ENCODE measurements around the gene TRPM2. TPM values are rescaled to one million over a fixed set of nuclear protein-coding genes. Genes with fewer than 3 reads are reported as not detected.

Gene TRPM2
- total and polyA plus RNA-seq, 2 of the 8 experiments (the other 6 are each of a cell fraction or from before 2014, with no cell fraction given) = 0.27 to 0.28 TPM

GRCh38 chr21:44330698-44331097, 22.7 kb upstream of the TRPM2 start:
- Histone ChIP-seq H3K9me3 (ENCODE audit: insufficient read depth in 2 of 2, low read depth in 1 of 2, low read length in 1 of 2) (no peaks in the 10 kb centered on the region), H4K8ac (ENCODE audit: extremely low read depth, insufficient read depth, low read length) (no peak overlapping the region), H3K4ac (replicated peaks; ENCODE audit: insufficient read length, low read depth, low read length) (no peak overlapping the region), H3K23me2 (ENCODE audit: low read depth, low read length) (no peaks in the 10 kb centered on the region), H3K9ac (replicated peaks in 1 of 4; ENCODE audit: extremely low read depth in 1 of 4, low read depth in 3 of 4, low read length in 3 of 4) (no peak overlapping the region), H3K27me3 (replicated peaks in 1 of 4; ENCODE audit: control insufficient read depth in 3 of 4, extremely low read depth in 1 of 4, insufficient read depth in 3 of 4, low read length in 3 of 4) (no peaks in the 10 kb centered on the region), H4K5ac (ENCODE audit: insufficient read length, low read depth, low read length) (no peak overlapping the region), H2BK12ac (ENCODE audit: low read depth, low read length) (no peak overlapping the region), H3K27ac (ENCODE audit: low read depth, low read length) (no peak overlapping the region), H3K56ac (replicated peaks; ENCODE audit: insufficient read length, low read depth, low read length) (no peak overlapping the region), H3K79me1 (ENCODE audit: low read depth, low read length) (no peaks in the 10 kb centered on the region), H3K14ac (ENCODE audit: insufficient read length) (no peak overlapping the region), H4K91ac (replicated peaks; ENCODE audit: insufficient read length, low read length) (no peak overlapping the region), H2BK120ac (replicated peaks; ENCODE audit: low read depth, low read length) (no peak overlapping the region), H2AFZ (ENCODE audit: low read length) (no peak overlapping the region), H4K20me1 (replicated peaks in 1 of 2; ENCODE audit: control insufficient read depth in 1 of 2, insufficient read depth in 2 of 2, low read length in 2 of 2) (peaks cover 0 to 6% of the 10 kb centered on the region in 2 experiments), H3K18ac (ENCODE audit: extremely low read depth, low read length) (no peak overlapping the region), H3K4me2 (ENCODE audit: insufficient read depth in 1 of 2, low read depth in 2 of 2, low read length in 2 of 2) (no peak overlapping the region), H3K4me3 (ENCODE audit: extremely low read depth in 1 of 4, insufficient read depth in 2 of 4, low read depth in 3 of 4, low read length in 4 of 4) (no peak overlapping the region), H3K79me2 (ENCODE audit: control insufficient read depth in 1 of 2, insufficient read depth in 2 of 2, low read length in 2 of 2) (no peaks in the 10 kb centered on the region), H2AK5ac (ENCODE audit: low read depth, low read length) (no peak overlapping the region), H3K36me3 (ENCODE audit: control insufficient read depth in 2 of 4, insufficient read depth in 4 of 4, low read length in 3 of 4) (peaks cover 0 to 3% (median 0%) of the 10 kb centered on the region in 4 experiments; a peak in 2 of 8 replicates), H3K4me1 (replicated peaks in 1 of 4; ENCODE audit: control insufficient read depth in 3 of 4, insufficient read depth in 4 of 4, low read length in 3 of 4) (no peaks in the 10 kb centered on the region), H3K23ac (ENCODE audit: insufficient read length) (no peak overlapping the region), H2BK20ac (ENCODE audit: low read length) (no peak overlapping the region), H2BK5ac (ENCODE audit: low read depth, low read length) (no peak overlapping the region), H2BK15ac (ENCODE audit: low read length) (no peak overlapping the region)
- CTCF ChIA-PET (ENCODE audit: partially characterized antibody) = interaction anchor here (0.9 to 1.6 kb wide), 8 partner anchors 11 to 159 kb away, joined by 3 to 5 read pairs (median 4); no protein-coding TSS in a partner anchor
- WGBS, 2 experiments (ENCODE audit: extremely low coverage in 1 of 2, insufficient coverage in 1 of 2, insufficient read length in 1 of 2, insufficient replicate concordance in 2 of 2, low coverage in 1 of 2, low lambda C conversion rate in 2 of 2, missing lambda C conversion rate in 1 of 2) = 88% methylated on average over 12 of the region's 18 CpGs; no CpG with 5 or more reads in 1 of the 2 experiments
- POLR2A ChIA-PET (ENCODE audit: partially characterized antibody) = interaction anchor here (1.0 to 1.6 kb wide), 3 partner anchors 11 to 22 kb away, joined by 3 to 8 read pairs (median 4); no protein-coding TSS in a partner anchor
- no peak for DNase-seq (ENCODE audit: low read depth in 1 of 2, low spot score in 2 of 2)
- no peak for FAIRE-seq
- TF ChIP-seq ZNF274 (IDR thresholded peaks at IDR 0.05; ENCODE audit: borderline replicate concordance, extremely low read depth, low read length) (no peak), CTCF (IDR thresholded peaks at IDR 0.05; ENCODE audit: control extremely low read depth in 1 of 3, insufficient read depth in 1 of 3, low read depth in 1 of 3, low read length in 3 of 3) (no peak), GTF2F1 (IDR thresholded peaks at IDR 0.05; ENCODE audit: borderline replicate concordance, low read depth, low read length) (no peak), PHF8 (conservative IDR thresholded peaks at IDR 0.05; ENCODE audit: low read depth, low read length) (no peak), HDAC2 (IDR thresholded peaks at IDR 0.05; ENCODE audit: borderline replicate concordance in 1 of 2, low read depth in 2 of 2, low read length in 2 of 2) (no peak), SRF (IDR thresholded peaks at IDR 0.05; ENCODE audit: low read depth, low read length) (no peak), JUND (IDR thresholded peaks at IDR 0.05; ENCODE audit: low read length) (no peak), CBX8 (IDR thresholded peaks at IDR 0.05; ENCODE audit: borderline replicate concordance, low read depth, low read length) (no peak), POLR2AphosphoS5 (IDR thresholded peaks at IDR 0.05; ENCODE audit: low read depth, low read length) (no peak; the same call in 1 of the 2 replicates), NRF1 (IDR thresholded peaks at IDR 0.05; ENCODE audit: low read depth, low read length) (no peak)

All from H1 (cell line).